HPDE6-E6E7 (cell line): ENCODE data around the gene NEUROD2.

Source experiments
- DNase-seq: peaks from one replicate; pipeline ENCODE4 v3.0.0; 2011; ENCODE audit warnings: missing footprints; ENCODE audit errors: extremely low spot score

The NEUROD2 gene

GRCh38 chr17:39618956-39619785 lies 11.5 kb upstream of the NEUROD2 start:
- DNase-seq = no peak

- DNase-seq = no peak
Observed at GRCh38 chr17:39618246-39618913, 10.7 kb upstream of the NEUROD2 start.

DNA sequence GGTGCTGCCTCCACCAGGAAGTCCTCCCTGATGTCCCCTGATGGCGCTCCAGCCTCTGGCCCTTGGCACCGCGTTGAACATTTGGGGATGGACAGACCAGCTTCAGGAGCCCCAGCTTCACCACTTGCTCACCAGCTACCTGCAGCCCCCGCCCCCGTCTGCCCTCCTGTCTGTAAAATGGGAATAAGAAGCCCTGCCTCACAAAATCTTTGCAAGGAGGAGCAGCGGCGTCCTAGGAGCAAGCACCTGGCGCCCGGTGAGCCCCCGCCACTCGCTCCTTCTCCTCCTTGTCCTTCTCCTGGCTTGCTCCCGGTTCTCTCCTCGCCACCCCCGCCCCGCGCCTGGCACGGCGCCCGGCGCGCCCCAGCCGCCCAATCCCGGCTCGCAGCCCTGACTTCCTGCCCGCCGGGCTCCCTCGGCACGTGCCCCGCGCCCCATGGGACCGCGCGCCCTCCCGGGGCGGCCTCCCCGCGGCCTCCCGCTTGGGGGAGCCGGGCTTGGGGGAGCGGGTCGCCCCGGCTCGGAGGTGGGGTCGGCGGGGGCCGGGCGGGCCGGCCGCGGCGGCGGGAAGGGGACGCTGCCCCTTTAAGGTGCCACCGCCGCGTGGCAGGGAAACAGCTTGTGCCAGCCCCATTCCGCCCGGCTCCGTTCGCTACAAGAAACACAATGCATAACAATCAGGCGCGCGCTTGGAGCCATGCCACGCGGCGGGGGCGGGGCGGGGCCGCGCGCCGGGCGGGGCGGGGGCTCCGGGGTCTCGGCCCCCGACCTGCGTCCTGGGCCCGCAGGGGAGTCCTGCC lies 9.9 kb upstream of the NEUROD2 start:
- peak; percentile 34 for DNase-seq

DNA sequence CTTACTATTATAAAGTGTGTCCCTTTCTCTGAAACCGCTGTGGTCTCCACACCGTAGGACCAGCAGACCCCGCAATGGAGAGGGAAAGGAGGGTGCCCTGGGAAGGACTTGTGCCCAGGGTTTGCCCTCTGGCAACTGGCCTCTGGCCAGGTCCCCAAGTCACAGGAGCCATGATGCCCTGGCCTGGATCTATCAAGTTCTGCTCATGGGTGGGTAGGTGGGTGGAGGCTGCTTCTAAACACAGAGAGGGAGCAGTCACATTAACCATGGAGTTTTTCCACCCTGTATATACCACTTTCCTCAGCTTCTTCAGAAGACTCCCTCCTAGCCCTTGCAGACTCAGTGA lies 9.4 kb upstream of the NEUROD2 start:
- DNase-seq = no peak

GRCh38 chr17:39615434-39615833 lies 7.7 kb upstream of the NEUROD2 start:
- no peak for DNase-seq

DNA sequence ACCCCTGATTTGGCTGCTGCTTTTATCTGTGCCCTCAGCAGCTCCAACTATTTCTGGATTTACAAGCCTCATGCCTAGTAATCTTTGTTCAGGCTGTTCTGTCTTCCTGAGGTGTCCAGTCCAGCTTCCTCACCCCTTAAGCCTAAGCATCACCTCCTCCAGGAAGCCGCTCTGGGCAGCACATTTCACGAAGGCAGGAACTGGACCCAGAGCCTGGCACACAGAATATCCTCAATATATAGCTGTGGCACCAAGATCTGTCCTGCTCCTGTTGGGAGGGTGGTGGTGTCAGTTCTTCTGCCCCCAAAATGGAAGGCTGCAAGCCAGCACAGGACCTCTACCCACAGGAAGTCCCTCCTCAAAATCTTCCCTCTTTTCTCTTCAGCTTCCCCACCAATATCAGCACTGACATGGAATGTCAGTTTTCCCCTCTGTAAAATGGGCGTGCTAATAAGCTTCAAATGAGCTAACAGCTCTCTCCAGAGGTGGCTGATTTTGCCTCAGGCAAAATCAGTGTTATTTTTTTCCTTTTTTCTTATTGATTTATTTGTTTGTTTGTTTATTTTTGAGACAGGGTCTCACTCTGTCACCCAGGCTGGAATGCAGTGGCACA lies 6.9 kb upstream of the NEUROD2 start:
- no peak for DNase-seq

GRCh38 chr17:39612935-39613464 lies 5.3 kb upstream of the NEUROD2 start:
- no peak for DNase-seq

DNA sequence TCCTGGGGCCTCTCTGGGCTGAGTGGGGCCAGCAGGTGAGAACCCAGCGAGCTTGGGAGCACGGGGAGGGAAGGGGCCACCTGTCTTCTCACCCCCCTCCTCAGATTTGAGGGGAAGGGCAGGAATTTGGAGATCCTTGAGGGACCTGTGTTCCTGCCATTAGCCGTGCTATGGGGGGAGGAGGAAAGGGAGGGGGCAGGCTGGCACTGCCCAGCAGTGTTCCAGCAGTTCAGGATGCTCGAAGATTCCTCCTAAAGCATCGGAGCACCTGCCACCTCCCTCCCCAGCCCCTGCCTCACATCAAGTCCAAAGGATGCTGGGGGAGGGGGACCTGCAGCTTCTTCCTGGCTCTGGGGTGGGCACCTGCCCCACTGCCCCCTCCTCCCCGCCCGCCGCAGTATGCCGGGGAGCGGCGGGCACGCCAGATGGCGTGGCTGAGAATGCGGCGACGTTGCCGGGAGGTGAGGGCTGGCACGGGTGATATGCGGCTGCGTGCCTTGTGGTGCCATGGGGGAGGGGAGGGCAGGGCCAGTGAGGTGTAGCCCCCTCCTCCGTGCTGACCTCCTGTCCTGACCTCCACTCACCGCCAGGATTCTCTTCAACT lies 4.7 kb upstream of the NEUROD2 start:
- DNase-seq = no peak

- no peak for DNase-seq
Observed at GRCh38 chr17:39611401-39612112, 3.8 kb upstream of the NEUROD2 start.

- no peak for DNase-seq
Observed at GRCh38 chr17:39609416-39610025, 1.8 kb upstream of the NEUROD2 start.

GRCh38 chr17:39608142-39608981 lies 642 bp upstream of the NEUROD2 start:
- no peak for DNase-seq

- no peak for DNase-seq
Observed at GRCh38 chr17:39607057-39607850, 466 bp downstream of the NEUROD2 start.

GRCh38 chr17:39606434-39607056 lies 1.2 kb downstream of the NEUROD2 start:
- DNase-seq = no peak

- DNase-seq = no peak
Observed at GRCh38 chr17:39605492-39606433, 2.0 kb downstream of the NEUROD2 start.

- no peak for DNase-seq
Observed at GRCh38 chr17:39604911-39605491, 2.7 kb downstream of the NEUROD2 start.

- no peak for DNase-seq
Observed at GRCh38 chr17:39603304-39604016, 4.3 kb downstream of the NEUROD2 start.
